Astrocyte (in vitro differentiated cells and primary cell): ENCODE results near the gene CNTN1.

ENCODE experiments used
- EZH2 ChIP-seq: IDR thresholded peaks from 2 replicates; pipeline ENCODE4 v1.6.1; 2012; ENCODE audit warnings: mild to moderate bottlenecking, low read length, inconsistent platforms; ENCODE audit not compliant: insufficient read depth
- TF ChIP-seq, protein P1 (sequence below): IDR thresholded peaks from 2 replicates; pipeline ENCODE4 v1.5.1; 2011; ENCODE audit warnings: low read depth, mild to moderate bottlenecking, inconsistent platforms, low read length, moderate library complexity; ENCODE audit not compliant: insufficient read depth

DNA sequence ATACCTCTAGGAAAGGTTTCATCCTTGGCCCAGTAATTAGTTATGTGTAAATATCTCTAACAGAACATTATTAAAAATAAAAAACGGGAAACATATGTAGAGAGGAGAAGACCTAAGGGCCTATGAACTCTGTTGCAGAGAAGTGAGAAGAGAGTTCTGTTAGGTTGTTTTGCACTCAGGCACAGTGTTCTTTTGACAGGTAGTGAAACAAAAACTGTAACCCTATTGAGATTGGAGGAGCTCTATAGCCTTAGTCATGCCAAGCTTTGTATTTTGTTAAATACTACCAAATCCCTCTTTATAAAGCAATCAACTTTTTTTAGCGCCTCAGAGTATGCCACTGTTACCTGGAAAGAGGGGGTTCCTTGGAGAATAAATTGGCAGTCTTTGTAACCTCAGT is 77.6 kb downstream of the CNTN1 start:
- TF ChIP-seq, protein P1, sequence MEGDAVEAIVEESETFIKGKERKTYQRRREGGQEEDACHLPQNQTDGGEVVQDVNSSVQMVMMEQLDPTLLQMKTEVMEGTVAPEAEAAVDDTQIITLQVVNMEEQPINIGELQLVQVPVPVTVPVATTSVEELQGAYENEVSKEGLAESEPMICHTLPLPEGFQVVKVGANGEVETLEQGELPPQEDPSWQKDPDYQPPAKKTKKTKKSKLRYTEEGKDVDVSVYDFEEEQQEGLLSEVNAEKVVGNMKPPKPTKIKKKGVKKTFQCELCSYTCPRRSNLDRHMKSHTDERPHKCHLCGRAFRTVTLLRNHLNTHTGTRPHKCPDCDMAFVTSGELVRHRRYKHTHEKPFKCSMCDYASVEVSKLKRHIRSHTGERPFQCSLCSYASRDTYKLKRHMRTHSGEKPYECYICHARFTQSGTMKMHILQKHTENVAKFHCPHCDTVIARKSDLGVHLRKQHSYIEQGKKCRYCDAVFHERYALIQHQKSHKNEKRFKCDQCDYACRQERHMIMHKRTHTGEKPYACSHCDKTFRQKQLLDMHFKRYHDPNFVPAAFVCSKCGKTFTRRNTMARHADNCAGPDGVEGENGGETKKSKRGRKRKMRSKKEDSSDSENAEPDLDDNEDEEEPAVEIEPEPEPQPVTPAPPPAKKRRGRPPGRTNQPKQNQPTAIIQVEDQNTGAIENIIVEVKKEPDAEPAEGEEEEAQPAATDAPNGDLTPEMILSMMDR: no peak
- TF ChIP-seq EZH2: no peak
